K562 (cell line): Measurements from ENCODE around the gene RNASE13. TPM values are rescaled to one million over a fixed set of nuclear protein-coding genes. Genes with fewer than 3 reads are reported as not detected.
A peak's percentile ranks its signal among the peaks of the same experiment; 100 is the strongest.

Experiments
- ATAC-seq: fragments of 200-7000 bp; cut with Tn5 transposase; 3 replicates; pipeline ENCODE4 v1.9.1; 2020; ENCODE audit warnings: moderate library complexity
- BruUV-seq: library from RNA; stranded (reverse); fragments of 400-500 nt; replicated peaks from 2 replicates; lab custom pipeline; 2021; lab: Mats Ljungman, UMichigan
- CTCF ChIA-PET: fragments of 300-600 bp; formaldehyde crosslinking; extraction: SDS; loops from one replicate; lab custom pipeline; 2021; ENCODE audit warnings: low intra/inter-chr PET ratio; lab: Yijun Ruan, JAX
- POLR2A ChIA-PET: fragments of 300-600, 350-650 bp; sonication (Branson Sonifier 250); formaldehyde crosslinking; extraction: SDS; loops from one replicate; lab custom pipeline; 2021; ENCODE audit warnings: antibody characterized with exemption, inconsistent platforms; lab: Yijun Ruan, JAX
- DNase-seq, 4 experiments: peaks; one replicate each; pipeline versions ENCODE4 v3.0.0 to v3.0.0-alpha.2; 2011 to 2018; ENCODE audit warnings: low spot score in 3 of 4, mixed read lengths in 3 of 4; ENCODE audit errors: extremely low read depth in 1 of 4
- FAIRE-seq: peaks from 2 replicates; lab custom pipeline; 2011; peaks lifted over from hg19 to GRCh38; lab: Jason Lieb, UNC
- H2AFZ ChIP-seq: 2 replicates; pipeline ENCODE4 v1.6.0; 2011; ENCODE audit warnings: low read depth, low read length, control low read depth, inconsistent platforms
- H3K27ac ChIP-seq: fragments of 200-600 bp; 3 replicates; pipeline ENCODE4 v1.8.0; 2011; ENCODE audit warnings: low read depth, mild to moderate bottlenecking, control low read depth, inconsistent platforms, low read length, moderate library complexity, mixed read lengths; ENCODE audit errors: extremely low read depth
- H3K27me3 ChIP-seq, 2 experiments: fragments of 300-600 bp in 1 of 2; 2 replicates in 1 of 2; 3 replicates in 1 of 2; pipeline versions ENCODE4 v1.6.0 to v1.8.0; 2011; ENCODE audit warnings: inconsistent platforms in 2 of 2, low read length in 2 of 2, mild to moderate bottlenecking in 1 of 2, mixed read lengths in 1 of 2, moderate library complexity in 1 of 2; ENCODE audit not compliant: control insufficient read depth in 2 of 2, insufficient read depth in 2 of 2
- H3K36me3 ChIP-seq: fragments of 300-600 bp; 3 replicates; pipeline ENCODE4 v1.8.0; 2011; ENCODE audit warnings: mild to moderate bottlenecking, low read length, inconsistent platforms; ENCODE audit not compliant: control insufficient read depth, insufficient read depth
- H3K4me1 ChIP-seq, 2 experiments: fragments of 200-600 bp in 1 of 2; replicated peaks in 1 of 2; 2 replicates in 1 of 2; 3 replicates in 1 of 2; pipeline versions ENCODE4 v1.5.1 to v1.8.0; 2011; ENCODE audit warnings: inconsistent platforms in 2 of 2, low read length in 2 of 2, mild to moderate bottlenecking in 1 of 2, mixed read lengths in 1 of 2, moderate library complexity in 1 of 2; ENCODE audit not compliant: control insufficient read depth in 2 of 2, insufficient read depth in 2 of 2
- H3K4me2 ChIP-seq: 2 replicates; pipeline ENCODE4 v1.6.1; 2011; ENCODE audit warnings: low read length, control low read depth, inconsistent platforms, mixed read lengths; ENCODE audit not compliant: insufficient read depth
- H3K4me3 ChIP-seq: fragments of 200-600 bp; sonication (generic), shearing (Covaris generic); 2 replicates; pipeline ENCODE4 v1.5.1; 2016; ENCODE audit warnings: control low read depth, inconsistent platforms
- H3K79me2 ChIP-seq: fragments of 200-600 bp; 3 replicates; pipeline ENCODE4 v1.8.0; 2011; ENCODE audit warnings: low read length, inconsistent platforms; ENCODE audit not compliant: control insufficient read depth, insufficient read depth
- H3K9ac ChIP-seq, 2 experiments: 2 replicates each; pipeline versions ENCODE4 v1.6.0 to v1.6.1; 2011; ENCODE audit warnings: low read depth in 2 of 2, low read length in 2 of 2, control low read depth in 1 of 2, inconsistent platforms in 1 of 2, mild to moderate bottlenecking in 1 of 2, mixed read lengths in 1 of 2; ENCODE audit not compliant: insufficient read depth in 1 of 2
- H3K9me1 ChIP-seq: one replicate; pipeline ENCODE4 v1.6.0; 2011; ENCODE audit warnings: inconsistent platforms, mild to moderate bottlenecking, low read length, moderate library complexity; ENCODE audit not compliant: control insufficient read depth, insufficient read depth
- H3K9me3 ChIP-seq: replicated peaks from 2 replicates; pipeline ENCODE4 v1.5.1; 2011; ENCODE audit warnings: low read depth, low read length, inconsistent platforms; ENCODE audit not compliant: control insufficient read depth, insufficient read depth
- H4K20me1 ChIP-seq: replicated peaks from 2 replicates; pipeline ENCODE4 v1.6.1; 2011; ENCODE audit warnings: low read length, inconsistent platforms, mixed read lengths; ENCODE audit not compliant: control insufficient read depth, insufficient read depth
- ATF3 ChIP-seq, 2 experiments: fragments of 450-650 bp in 1 of 2; sonication (generic) in 1 of 2; formaldehyde crosslinking in 1 of 2; IDR thresholded peaks in 1 of 2; conservative IDR thresholded peaks in 1 of 2; 2 replicates each; pipeline versions ENCODE4 v1.6.1 to v1.8.1; 2016 to 2023; ENCODE audit warnings: mild to moderate bottlenecking in 2 of 2, moderate library complexity in 2 of 2, inconsistent platforms in 1 of 2, missing genetic modification reagents in 1 of 2
- CXXC5 ChIP-seq: fragments of 250-450 bp; sonication (Bioruptor Pico); IDR thresholded peaks from 2 replicates; pipeline ENCODE4 v1.8.0; 2022; ENCODE audit warnings: inconsistent platforms, mild to moderate bottlenecking, moderate library complexity
- EWSR1 ChIP-seq: fragments of 450-650 bp; IDR thresholded peaks from 2 replicates; pipeline ENCODE4 v1.6.1; 2018; ENCODE audit warnings: borderline replicate concordance, mild to moderate bottlenecking, low read depth, moderate library complexity; ENCODE audit not compliant: partially characterized antibody
- IRF2 ChIP-seq: sonication (generic); formaldehyde crosslinking; IDR thresholded peaks from 2 replicates; pipeline ENCODE4 v1.8.1; 2022; ENCODE audit warnings: mild to moderate bottlenecking, missing genetic modification reagents
- KLF16 ChIP-seq: IDR thresholded peaks from 2 replicates; pipeline ENCODE4 v1.6.1; 2016; ENCODE audit warnings: antibody characterized with exemption
- LEF1 ChIP-seq: fragments of 450-650 bp; IDR thresholded peaks from 2 replicates; pipeline ENCODE4 v1.6.1; 2016; ENCODE audit warnings: mild to moderate bottlenecking
- SP2 ChIP-seq: IDR thresholded peaks from 2 replicates; pipeline ENCODE4 v1.6.1; 2011; ENCODE audit warnings: mild to moderate bottlenecking, low read depth, low read length, moderate library complexity; ENCODE audit not compliant: poor library complexity, severe bottlenecking; ENCODE audit errors: extremely low read depth
- STAT6 ChIP-seq: sonication (generic); formaldehyde crosslinking; IDR thresholded peaks from 2 replicates; pipeline ENCODE4 v1.8.1; 2023; ENCODE audit warnings: mild to moderate bottlenecking, missing genetic modification reagents
- YBX1 ChIP-seq: fragments of 450-650 bp; IDR thresholded peaks from 2 replicates; pipeline ENCODE4 v1.7.1; 2016; ENCODE audit warnings: mild to moderate bottlenecking
- ZFP91 ChIP-seq: sonication (generic); formaldehyde crosslinking; IDR thresholded peaks from 2 replicates; pipeline ENCODE4 v1.8.0; 2022; ENCODE audit warnings: mild to moderate bottlenecking, missing genetic modification reagents
- ZNF146 ChIP-seq: IDR thresholded peaks from one replicate; pipeline ENCODE4 v1.6.1; 2018; ENCODE audit warnings: missing compliant biosample characterization; ENCODE audit not compliant: unreplicated experiment
- ZNF316 ChIP-seq: fragments of 450-650 bp; IDR thresholded peaks from 2 replicates; pipeline ENCODE4 v1.6.1; 2016
- ZNF655 ChIP-seq: fragments of 250-450 bp; sonication (Bioruptor Pico); IDR thresholded peaks from 2 replicates; pipeline ENCODE4 v1.5.0; 2021
- WGBS: fragments of 100-300 bp; shearing (Covaris generic); methylation state at CpG from one replicate; pipeline ENCODE4 v1.1.6; 2016; ENCODE audit warnings: low coverage, mixed read lengths; ENCODE audit not compliant: insufficient coverage; ENCODE audit errors: missing lambda C conversion rate; 5-methylcytosine and 5-hydroxymethylcytosine counted together
- in situ Hi-C: fragments of 300-500 bp; cut with MboI; formaldehyde crosslinking; loops from 4 replicates; pipeline ENCODE4 v1.15.0; 2018; ENCODE audit warnings: inconsistent platforms, mixed read lengths
- intact Hi-C: fragments of 100-400 bp; cut with micrococcal nuclease; formaldehyde crosslinking; loops from 2 replicates; pipeline ENCODE4 v1.14.2; 2022
- polyA plus RNA-seq, 8 experiments: library from polyadenylated mRNA; depleted of rRNA in 4 of 8; stranded (reverse) in 5 of 8; unstranded in 3 of 8; fragments of >200 nt; fragmentation: Nextera tagmentation in 2 of 8; fragmentation: Illumina TruSeq in 1 of 8; extraction: Ambion mirVana in 2 of 8; extraction: Trizol in 1 of 8; gene quantifications; 2 replicates each; pipeline versions ENCODE4 v1.2.1 to v1.2.3, GENCODE V29; 2011 to 2014; ENCODE audit warnings: inconsistent platforms in 1 of 8, missing spikeins in 1 of 8
- total RNA-seq, 7 experiments: library from RNA; depleted of rRNA in 6 of 7; stranded (reverse); fragments of >200 nt in 6 of 7; fragmentation: Illumina TruSeq in 2 of 7; extraction: Trizol in 2 of 7; gene quantifications; 2 replicates each; pipeline versions ENCODE4 v1.2.1 to v1.2.3, GENCODE V29; 2011 to 2021; ENCODE audit warnings: low replicate concordance in 1 of 7

The RNASE13 gene
- total and polyA plus RNA-seq, 9 of the 15 experiments (the other 6 are each of a cell fraction or from before 2014, with no cell fraction given), result not detected

GRCh38 chr14:21025371-21026273 lies 9.0 kb downstream of the RNASE13 start:
- peak; percentile 27 for ATAC-seq
- WGBS, result 16% methylated on average over 11 of the region's 58 CpGs
- TF ChIP-seq SP2, result no peak
- no peak for TF ChIP-seq ZNF316
- TF ChIP-seq ZFP91 (CRISPR knock-in tag), result no peak
- peak; percentile 6; the same call in 1 of the 2 replicates for TF ChIP-seq CXXC5 (CRISPR knock-in tag)
- no peak for TF ChIP-seq YBX1
- TF ChIP-seq EWSR1, result no peak
- TF ChIP-seq ZNF146 (CRISPR knock-in tag), result no peak
- TF ChIP-seq KLF16, result no peak
- TF ChIP-seq ATF3 (IDR thresholded peaks at IDR 0.05), result no peak
- no peak for TF ChIP-seq ATF3 (CRISPR knock-in tag; conservative IDR thresholded peaks at IDR 0.05)
- TF ChIP-seq IRF2, result no peak
- TF ChIP-seq LEF1, result no peak
- no peak for TF ChIP-seq ZNF655 (CRISPR knock-in tag)
- no peak for TF ChIP-seq STAT6 (CRISPR knock-in tag)

More at GRCh38 chr14:21025371-21026273, 9.0 kb downstream of the RNASE13 start:
- intact Hi-C loops, result no loop called here
- Histone ChIP-seq H3K9ac (peak overlapping the region; percentile 71 to 92), H3K4me3 (peak overlapping the region; percentile 66), H3K36me3 (peaks cover 11% of the 10 kb centered on the region; the same call in 1 of the 3 replicates), H3K27me3 (no peaks in the 10 kb centered on the region), H3K79me2 (peaks cover 21% of the 10 kb centered on the region), H4K20me1 (no peaks in the 10 kb centered on the region), H3K9me1 (peaks cover 2% of the 10 kb centered on the region), H3K27ac (peak overlapping the region; percentile 80), H2AFZ (peak overlapping the region; percentile 81), H3K9me3 (no peaks in the 10 kb centered on the region), H3K4me2 (peak overlapping the region; percentile 76), H3K4me1 (peaks cover 35 to 39% of the 10 kb centered on the region in 2 experiments)
- POLR2A ChIA-PET, result interaction anchor here (0.6 to 2.6 kb wide), 4 partner anchors 11 to 286 kb away, joined by 3 to 12 read pairs (median 3); no protein-coding TSS in a partner anchor
- FAIRE-seq (peak; percentile 37), DNase-seq (peak; percentile 53 to 66 (median 62))
- CTCF ChIA-PET, result no interaction called here
- in situ Hi-C loops, result no loop called here
- no TSS peak for BruUV-seq
